Neutrophil (primary cell): ENCODE data around the gene ZNF764.

Experiments used
- H3K27ac ChIP-seq: fragments of 200-600 bp; sonication (generic); 2 replicates; pipeline ENCODE4 v1.5.1; 2016; ENCODE audit warnings: mild to moderate bottlenecking, moderate library complexity
- H3K27me3 ChIP-seq: fragments of 200-600 bp; sonication (generic); 2 replicates; pipeline ENCODE4 v1.6.0; 2016; ENCODE audit warnings: mild to moderate bottlenecking
- H3K36me3 ChIP-seq: fragments of 200-600 bp; sonication (generic); 2 replicates; pipeline ENCODE4 v1.5.1; 2017
- H3K4me1 ChIP-seq, 2 experiments: fragments of 200-600 bp in 1 of 2; sonication (generic) in 1 of 2; 1 replicate in 1 of 2; 2 replicates in 1 of 2; pipeline versions ENCODE4 v1.5.1 to v1.6.1; 2013 to 2016; ENCODE audit warnings: low read depth in 1 of 2, low read length in 1 of 2, mild to moderate bottlenecking in 1 of 2, moderate library complexity in 1 of 2; ENCODE audit not compliant: control insufficient read depth in 1 of 2, insufficient read depth in 1 of 2
- H3K4me3 ChIP-seq, 2 experiments: fragments of 200-600 bp in 1 of 2; sonication (generic) in 1 of 2; 1 replicate in 1 of 2; 2 replicates in 1 of 2; pipeline ENCODE4 v1.5.1; 2013 to 2016; ENCODE audit warnings: low read depth in 1 of 2, low read length in 1 of 2, mild to moderate bottlenecking in 1 of 2, moderate library complexity in 1 of 2
- H3K9me3 ChIP-seq: fragments of 200-600 bp; sonication (generic); 2 replicates; pipeline ENCODE4 v1.5.1; 2016
- TF ChIP-seq, protein P1 (sequence below): fragments of 200-600 bp; sonication (generic); IDR thresholded peaks from 2 replicates; pipeline ENCODE4 v1.5.1; 2016; ENCODE audit warnings: antibody characterized with exemption

The ZNF764 gene

DNA sequence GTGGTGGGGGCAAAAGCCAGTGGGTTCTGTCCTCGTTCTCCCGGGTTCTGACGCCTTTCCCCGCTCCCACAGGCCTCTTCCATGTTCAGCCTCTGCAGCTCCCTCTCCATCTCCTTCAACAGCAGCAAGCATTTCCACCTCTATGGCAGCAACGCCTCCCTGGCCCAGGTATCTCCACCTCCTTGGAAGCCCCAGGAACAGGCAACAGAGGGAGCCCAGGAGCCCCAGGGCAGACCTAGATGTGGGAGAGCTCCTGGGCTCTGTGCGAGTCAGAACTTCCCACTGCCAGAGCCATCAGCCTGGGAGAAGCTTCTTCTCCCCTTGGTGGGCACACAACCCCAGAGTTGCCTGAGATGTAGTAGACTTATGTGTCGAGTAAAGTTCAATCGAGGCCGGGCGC, 39.6 kb downstream of the ZNF764 start:
- peaks cover 96% of the 10 kb centered on the region for H3K36me3 ChIP-seq
- TF ChIP-seq, protein P1, sequence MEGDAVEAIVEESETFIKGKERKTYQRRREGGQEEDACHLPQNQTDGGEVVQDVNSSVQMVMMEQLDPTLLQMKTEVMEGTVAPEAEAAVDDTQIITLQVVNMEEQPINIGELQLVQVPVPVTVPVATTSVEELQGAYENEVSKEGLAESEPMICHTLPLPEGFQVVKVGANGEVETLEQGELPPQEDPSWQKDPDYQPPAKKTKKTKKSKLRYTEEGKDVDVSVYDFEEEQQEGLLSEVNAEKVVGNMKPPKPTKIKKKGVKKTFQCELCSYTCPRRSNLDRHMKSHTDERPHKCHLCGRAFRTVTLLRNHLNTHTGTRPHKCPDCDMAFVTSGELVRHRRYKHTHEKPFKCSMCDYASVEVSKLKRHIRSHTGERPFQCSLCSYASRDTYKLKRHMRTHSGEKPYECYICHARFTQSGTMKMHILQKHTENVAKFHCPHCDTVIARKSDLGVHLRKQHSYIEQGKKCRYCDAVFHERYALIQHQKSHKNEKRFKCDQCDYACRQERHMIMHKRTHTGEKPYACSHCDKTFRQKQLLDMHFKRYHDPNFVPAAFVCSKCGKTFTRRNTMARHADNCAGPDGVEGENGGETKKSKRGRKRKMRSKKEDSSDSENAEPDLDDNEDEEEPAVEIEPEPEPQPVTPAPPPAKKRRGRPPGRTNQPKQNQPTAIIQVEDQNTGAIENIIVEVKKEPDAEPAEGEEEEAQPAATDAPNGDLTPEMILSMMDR, result no peak
- no peak overlapping the region for H3K4me3 ChIP-seq
- H3K9me3 ChIP-seq, result no peaks in the 10 kb centered on the region
- no peaks in the 10 kb centered on the region for H3K27me3 ChIP-seq
- H3K27ac ChIP-seq, result no peak overlapping the region
- no peaks in the 10 kb centered on the region for H3K4me1 ChIP-seq

- H3K4me1 ChIP-seq, result no peaks in the 10 kb centered on the region
- H3K36me3 ChIP-seq, result peaks cover 100% of the 10 kb centered on the region
- H3K9me3 ChIP-seq, result no peaks in the 10 kb centered on the region
- no peaks in the 10 kb centered on the region for H3K27me3 ChIP-seq
- no peak overlapping the region for H3K4me3 ChIP-seq
- TF ChIP-seq, protein P1, result no peak
- no peak overlapping the region for H3K27ac ChIP-seq
Observed at GRCh38 chr16:30515275-30515674, 42.9 kb downstream of the ZNF764 start.

- Histone ChIP-seq H3K4me1 (no peaks in the 10 kb centered on the region), H3K27ac (no peak overlapping the region), H3K36me3 (peaks cover 100% of the 10 kb centered on the region), H3K27me3 (no peaks in the 10 kb centered on the region), H3K9me3 (no peaks in the 10 kb centered on the region), H3K4me3 (no peak overlapping the region)
- TF ChIP-seq, protein P1, result no peak
Observed at GRCh38 chr16:30511509-30511908, 46.7 kb downstream of the ZNF764 start.

GRCh38 chr16:30510376-30510938, 47.7 kb downstream of the ZNF764 start:
- TF ChIP-seq, protein P1, result no peak
- Histone ChIP-seq H3K27me3 (no peaks in the 10 kb centered on the region), H3K36me3 (peaks cover 99% of the 10 kb centered on the region), H3K4me3 (no peak overlapping the region), H3K9me3 (no peaks in the 10 kb centered on the region), H3K27ac (no peak overlapping the region), H3K4me1 (no peaks in the 10 kb centered on the region)

DNA sequence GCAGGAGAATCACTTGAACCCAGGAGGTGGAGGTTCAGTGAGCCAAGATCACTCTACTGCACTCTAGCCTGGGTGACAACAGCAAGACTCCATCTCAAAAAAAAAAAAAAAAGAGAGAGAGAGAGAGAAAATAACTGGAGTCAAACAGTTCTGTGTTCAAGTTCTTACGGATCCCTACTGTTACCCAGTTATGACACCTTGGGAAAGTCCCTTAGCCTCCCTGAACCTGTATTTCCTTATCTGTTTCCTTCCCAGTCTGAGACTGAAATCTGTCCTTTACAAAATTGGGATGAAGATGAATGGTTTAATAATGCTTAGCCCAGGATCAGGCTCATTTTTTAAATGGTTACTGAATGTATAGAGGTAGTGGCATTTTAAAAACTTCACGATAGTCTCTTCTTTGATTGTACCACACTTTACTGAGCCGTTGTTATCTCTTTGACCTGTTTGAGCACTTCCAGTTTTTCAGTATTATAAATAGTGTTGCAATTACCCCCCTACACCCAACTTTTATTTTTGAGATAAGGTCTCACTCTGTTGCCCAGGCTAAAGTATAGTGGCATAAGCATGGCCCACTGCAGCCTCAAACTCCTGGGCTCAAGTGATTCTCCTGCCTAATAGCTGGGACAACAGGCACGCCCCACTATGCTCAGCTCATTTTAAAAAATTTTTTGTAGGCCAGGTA, 49.0 kb downstream of the ZNF764 start:
- Histone ChIP-seq H3K27me3 (no peaks in the 10 kb centered on the region), H3K27ac (no peak overlapping the region), H3K36me3 (peaks cover 99% of the 10 kb centered on the region), H3K9me3 (no peaks in the 10 kb centered on the region), H3K4me3 (no peak overlapping the region), H3K4me1 (no peaks in the 10 kb centered on the region)
- TF ChIP-seq, protein P1, result no peak
